ENCODE data around the gene AASDHPPT.
A peak's percentile ranks its signal among the peaks of the same experiment; 100 is the strongest.

The AASDHPPT gene

DNA sequence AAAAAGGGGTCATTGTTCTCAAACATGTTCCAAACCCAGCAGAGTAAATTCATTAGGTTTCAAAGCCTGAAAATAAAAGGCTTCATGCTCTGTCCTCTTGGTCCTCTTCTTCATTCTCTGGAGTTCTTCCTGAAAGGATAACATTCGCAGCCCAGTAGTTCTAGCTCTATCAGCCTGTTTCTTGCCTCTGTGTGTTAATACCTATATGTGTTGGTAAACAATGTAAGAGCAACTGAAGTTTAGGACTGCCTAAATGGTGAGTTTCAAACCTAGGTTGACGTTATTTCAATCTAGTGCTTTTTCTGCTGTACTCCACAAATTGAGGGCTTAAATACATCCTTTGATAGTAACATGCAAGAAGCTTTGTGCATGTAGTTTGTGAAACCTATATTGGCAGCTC, 9.4 kb downstream of the AASDHPPT start:
- no peak for DNase-seq

DNA sequence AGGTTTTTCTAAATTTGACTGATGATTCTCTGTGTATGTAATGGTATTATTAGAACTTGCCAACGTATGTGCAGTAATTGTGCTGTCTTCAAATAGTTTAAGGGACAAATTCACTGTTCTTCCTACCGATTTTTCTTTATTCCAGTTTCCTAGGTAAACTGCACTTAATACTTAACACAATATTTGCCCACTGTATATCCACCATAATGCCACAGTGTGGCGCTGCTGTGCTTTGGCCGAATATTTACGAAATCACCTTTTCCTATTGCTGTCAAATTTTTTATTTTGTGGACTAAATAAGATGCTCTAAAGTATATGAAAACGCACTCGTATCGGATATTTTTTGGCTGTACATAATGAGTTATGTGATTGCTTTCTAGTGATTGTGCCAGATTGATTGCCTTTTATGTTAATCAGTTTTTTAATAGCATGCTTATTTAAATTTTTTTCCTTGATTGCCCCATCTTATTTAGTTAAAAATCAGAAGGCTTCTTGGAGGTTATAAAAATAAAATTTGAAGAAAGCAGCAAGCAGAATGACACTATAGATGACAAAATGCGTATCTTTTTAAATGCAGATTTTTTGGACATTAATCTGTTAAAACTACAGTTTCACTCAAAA, 10.5 kb downstream of the AASDHPPT start:
- DNase-seq = peak; percentile 54

DNA sequence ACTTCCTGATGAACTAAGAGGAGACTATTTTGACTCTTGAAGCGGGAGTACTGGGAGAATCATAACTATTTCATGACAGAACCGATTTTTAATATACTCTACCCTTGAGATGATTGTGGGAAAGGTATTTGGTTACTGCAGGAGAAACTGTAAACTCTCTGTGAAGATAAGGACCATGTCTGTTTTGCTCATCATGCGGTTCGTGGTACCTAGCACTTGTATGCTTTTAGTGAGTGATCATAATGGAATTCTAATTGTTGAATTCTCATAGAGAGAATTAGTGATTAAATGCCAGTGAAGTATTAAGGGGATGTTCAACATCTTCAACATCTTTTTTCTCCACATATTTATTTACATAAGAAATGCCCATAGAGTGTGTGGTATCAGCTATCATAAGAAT, 11.4 kb downstream of the AASDHPPT start:
- no peak for DNase-seq

DNA sequence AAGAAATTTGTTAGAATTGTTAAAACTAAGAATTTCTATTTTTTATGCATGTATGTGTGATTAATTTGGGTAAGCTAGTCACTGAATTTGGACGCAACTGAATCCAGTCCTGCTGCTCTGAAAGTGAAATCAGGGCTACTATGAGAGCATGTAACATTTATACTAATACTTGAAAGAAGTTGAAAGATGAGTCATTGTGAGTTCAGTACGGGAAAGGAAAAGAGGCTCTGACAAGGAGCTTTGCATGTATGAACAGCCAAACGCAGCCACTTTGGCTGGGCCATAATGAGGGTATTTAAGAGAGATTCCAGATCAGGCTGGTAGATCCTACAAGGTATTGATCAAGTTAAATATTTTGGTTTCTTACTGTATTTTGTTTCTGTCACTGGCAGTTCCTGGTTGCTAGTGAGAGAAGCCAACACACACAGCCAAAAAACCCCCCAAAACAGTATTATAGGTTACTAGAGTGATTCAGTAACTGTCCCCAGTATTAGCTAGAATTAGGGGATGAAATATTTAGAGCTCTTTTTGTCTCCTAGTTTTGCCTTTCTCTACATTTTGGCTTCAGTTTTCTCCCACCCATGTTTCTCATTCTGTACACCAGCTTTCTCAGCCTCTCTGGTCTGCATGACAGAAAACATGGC, 14.1 kb downstream of the AASDHPPT start:
- no peak for DNase-seq

DNA sequence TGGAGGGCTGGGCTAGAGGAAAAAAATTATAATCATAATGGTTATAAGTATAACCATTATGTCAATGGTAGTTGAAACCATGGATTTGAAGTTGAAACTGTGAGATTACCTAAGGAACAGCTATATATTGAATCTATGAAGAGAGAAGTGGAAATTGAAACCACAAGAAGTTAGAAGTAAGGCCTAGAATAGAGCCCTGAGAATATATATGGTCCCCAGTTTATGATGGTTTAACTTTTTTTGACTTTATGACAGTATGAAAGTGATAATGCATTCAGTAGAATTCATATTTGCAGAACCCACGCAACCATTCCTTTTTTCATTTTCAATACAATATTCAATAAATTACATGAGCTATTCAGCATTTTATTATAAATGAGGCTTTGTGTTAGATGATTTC, 15.0 kb downstream of the AASDHPPT start:
- DNase-seq = no peak

DNA sequence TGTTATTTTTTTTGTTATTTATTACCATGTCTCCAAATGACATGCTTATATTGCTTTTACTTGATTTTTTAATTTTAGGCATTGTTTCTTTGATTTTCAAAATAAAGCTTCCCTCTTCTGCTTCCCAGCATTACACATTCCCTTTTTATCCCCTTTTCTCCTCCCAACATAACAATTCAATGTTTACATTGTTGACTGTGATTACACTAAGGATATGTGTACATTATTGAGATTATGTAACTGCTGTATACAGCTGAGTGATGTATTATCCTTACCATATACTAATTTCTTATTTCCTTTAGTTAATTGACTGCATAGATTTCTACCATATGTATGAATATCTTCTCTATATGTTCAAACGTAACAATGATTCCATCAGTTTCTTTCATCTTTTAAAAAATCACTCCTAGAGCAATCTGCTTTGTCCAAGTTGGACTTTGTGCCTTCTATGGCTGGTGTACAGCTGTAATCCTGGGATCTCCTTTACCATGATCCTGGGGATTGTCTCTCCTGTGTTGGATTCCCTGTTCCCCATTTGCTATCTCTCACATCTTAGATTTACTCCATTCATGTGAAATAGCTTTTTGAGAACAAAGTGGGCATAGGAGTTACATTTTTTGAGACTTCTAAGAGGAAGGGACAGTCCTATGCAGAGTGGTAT, 21.6 kb downstream of the AASDHPPT start:
- no peak for DNase-seq

DNA sequence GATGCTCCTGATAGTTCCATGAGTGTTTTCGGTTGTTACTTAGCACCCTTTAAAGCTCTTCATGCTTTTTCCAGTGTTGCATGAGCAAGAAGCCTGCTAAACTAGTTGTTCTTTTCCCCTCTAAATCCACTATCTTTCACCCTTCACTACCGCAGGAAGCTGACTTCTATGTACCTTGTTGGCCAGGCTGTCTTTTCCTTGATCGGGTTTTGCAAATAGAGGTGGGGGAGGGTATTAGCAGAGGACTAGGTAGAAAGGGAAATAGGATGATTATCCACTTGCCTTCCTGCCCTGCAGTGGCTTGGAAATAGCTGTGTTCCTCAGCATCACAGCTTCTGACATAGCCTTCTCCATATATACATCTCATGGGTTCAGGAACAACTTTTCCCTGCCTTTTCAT, 23.9 kb downstream of the AASDHPPT start:
- no peak for DNase-seq

DNA sequence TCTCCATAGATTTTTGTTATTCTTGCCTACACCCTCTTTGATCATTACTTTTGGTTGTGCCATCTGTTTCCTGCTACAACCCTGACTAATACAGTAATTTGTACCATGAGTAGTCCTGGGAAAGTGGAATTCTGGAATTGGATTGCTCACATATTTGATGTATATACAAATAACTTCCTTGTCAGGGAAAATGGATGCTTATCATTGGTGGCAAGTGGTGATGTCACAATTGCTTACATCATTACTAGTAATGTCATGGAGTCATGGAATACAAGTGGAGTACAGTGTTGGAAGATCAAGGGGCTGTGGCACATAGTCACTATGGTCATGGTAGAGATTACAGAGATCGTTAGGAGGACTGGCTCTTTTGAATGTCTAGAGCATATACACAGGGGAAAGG, 24.4 kb downstream of the AASDHPPT start:
- no peak for DNase-seq

DNA sequence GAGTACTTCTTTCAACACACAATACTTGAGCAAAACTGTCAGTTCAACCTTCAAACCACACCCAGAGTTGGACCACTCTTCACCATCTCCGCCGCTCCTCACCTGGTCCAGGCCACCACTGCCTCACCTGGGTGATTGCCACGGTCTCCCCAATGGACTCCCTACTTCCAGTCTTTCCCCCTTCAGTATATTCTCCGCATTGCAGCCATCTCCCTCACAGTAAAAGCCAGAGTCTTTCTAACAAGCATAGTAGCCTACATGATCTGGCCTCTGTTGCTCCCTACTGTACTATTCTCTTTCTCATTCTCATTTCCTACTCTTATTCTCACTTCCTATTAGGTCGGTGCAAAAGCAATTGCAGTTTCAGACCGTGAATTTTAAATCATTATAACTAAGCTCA, 28.5 kb downstream of the AASDHPPT start:
- DNase-seq = no peak

DNA sequence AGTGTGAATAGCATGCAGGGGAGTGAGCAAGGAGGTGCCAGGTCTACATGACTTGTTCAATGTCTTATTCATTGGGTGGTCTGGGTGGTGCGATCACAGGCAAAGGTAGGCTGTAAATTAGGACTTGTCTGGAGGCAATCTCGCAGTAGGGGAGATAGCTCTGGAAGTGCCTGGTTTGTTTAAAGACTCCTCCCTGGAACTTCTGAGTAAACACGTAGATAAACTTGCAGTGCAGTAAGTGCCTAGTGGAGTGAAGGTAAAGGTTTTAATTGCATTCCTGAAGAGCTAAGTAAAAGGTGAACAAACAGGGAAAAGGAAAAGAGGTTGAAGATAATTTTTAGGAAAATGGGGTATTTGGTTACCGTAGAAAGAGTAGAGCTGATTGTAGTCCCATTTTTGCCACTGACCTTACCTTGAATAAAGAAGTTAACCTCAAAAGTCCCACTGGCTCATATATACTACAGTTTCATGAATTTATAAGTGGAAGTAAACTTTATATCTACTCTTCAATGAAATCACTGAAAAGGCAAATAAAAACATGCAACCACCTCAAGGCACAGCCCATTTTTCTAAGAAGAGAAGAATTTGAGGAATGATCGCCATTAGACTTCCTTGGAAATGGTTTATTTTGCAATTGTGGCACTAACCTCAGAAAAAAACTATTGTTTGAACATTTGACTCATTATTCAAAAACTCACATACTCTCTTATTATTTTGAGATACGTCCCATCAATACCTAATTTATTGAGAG, 44.3 kb downstream of the AASDHPPT start:
- DNase-seq = no peak

DNA sequence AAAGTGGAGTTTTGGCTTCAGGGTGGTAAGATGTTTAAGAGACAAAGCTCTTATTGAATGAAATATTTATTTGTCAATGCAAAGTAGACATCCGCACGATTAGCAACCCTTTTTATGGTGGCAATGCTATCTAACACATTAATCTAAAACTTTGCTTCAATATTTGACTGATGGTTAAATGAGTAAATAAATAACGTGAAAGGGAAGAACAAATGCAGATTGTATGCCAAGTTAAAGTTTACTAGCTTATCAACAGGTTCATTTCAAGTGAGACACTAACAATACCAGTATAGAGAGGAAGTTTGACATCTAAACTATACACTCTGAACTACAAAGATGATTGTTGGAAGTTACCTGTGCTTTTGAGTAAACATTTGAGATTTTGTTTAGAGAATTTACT, 50.1 kb downstream of the AASDHPPT start:
- no peak for DNase-seq

DNA sequence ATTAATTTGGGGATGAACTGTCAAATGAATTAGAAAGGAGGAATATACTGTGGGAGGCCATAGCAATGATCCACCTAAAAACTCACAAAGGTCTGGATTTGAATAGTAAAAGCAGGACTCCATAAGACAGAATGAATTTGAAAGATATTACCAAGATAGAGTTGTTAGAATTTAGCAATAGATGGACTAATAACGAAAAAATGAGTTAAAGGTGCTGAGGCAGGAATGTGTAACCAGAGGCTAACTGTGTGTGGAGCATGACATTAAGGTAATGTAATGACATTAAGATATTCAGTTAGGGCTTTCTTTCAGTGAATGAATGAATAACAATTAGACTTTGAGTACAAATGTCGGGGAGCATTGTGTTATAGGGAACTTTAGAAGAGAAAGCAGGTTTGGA, 51.3 kb downstream of the AASDHPPT start:
- DNase-seq = no peak

DNA sequence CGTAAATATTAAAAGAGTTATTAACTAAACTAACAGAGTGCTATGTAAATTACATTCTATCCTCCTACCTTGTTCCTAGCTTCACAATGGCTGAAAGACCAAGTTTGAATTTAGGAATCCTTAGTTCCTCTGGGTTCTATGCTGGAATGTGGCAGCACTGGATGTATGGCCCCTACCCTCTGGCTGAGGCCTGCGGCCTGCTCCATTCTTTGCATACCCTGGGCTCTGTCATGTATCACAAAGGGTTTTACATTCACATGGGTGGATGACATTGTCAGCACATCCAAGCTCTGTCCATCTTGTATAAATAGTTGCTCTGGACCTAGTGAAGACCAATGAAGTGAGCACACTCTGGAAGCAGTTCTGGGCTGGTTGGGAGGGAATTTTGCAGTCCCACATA, 54.5 kb downstream of the AASDHPPT start:
- no peak for DNase-seq

DNA sequence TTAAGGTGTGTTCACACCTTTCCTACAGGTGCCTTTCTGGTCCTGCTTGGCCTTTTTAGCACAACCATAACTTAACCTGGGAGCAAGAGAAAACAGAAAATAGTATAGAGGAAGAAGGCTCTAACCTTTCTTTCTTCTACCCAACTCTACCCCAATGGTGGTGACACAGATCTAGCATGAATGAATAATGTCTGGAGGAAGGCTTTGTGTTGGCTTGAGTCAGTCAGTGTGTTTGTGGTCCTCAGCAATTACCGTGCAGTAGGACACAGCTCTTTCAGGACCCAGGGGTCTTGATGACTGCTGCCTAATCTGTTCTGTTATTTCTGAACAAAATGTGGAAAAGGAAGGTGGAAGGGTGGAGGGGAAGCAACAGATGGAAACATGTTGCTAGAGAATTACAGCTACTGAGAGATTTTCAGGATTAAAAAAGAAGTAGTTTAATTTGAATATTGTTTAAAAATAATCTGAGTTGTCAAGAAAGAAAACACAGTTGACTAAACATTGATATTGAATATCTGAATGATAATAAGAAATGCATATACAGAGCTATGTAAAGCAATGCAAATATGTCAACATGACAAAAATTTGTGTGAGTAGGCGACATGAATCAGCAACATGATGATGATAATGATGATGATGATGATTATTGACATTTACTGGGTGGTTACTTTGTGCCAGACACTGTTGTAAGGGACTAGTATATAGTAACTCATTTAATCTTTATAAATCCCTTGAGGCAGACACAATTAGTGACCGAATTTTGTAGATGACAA, 55.3 kb downstream of the AASDHPPT start:
- DNase-seq = no peak

DNA sequence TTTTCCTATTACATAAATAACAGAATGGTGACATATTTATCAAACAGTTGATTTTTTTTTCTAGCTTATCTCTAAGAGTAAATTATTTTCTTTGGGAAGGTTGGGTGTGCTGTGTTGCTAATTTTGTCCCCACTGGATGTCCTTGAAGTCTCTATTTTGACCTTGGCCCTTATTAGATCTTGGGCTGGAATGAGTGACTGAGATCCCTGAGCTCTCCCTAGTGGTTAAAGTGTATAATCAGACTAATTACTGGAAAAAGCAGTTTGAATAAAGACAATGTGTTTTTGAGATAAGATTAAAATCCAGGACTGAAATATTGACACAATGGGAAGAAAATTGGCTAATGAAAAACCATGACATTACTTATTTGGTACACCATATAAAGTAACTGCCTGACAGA, 56.1 kb downstream of the AASDHPPT start:
- no peak for DNase-seq

DNA sequence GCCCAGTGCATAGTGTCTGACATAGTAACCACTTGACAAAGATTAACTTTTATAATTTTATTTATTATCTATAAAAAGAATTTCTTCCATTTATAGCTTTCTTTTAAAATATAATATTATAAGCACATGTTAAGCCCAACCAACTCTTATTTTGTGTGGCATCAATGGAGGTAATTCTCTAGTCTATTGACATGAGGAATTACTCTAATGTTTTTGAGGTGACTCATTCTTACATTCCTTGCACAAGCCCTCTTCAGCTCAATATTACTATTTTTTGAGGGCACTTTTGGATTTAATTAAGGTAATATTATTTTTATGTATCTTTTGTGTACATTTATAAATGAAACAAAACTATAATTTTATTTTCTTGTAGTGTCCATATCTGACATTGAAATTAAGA, 59.6 kb downstream of the AASDHPPT start:
- DNase-seq = no peak

DNA sequence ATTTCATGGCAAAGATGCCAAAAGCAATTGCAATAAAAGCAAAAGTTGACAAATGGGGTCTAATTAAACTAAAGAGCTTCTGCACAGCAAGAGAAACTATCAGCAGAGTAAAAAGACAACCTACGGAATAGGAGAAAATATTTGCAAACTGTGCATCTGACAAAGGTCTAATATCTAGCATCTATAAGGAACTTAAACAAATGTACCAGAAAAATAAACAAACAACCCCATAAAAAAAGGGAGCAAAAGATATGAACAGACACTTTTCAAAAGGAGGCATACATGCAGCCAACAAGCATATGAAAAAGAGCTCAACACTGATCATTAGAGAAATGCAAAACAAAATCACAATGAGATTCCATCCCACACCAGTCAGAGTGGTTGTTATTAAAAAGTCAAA, 60.3 kb downstream of the AASDHPPT start:
- no peak for DNase-seq
